Measurements from ENCODE around the gene GPX8.

GPX8 gene

GRCh38 chr5:55172051-55172899, 12.3 kb downstream of the GPX8 start:
- peak; percentile 79 for TF ChIP-seq CTCF (IDR thresholded peaks at IDR 0.05; ENCODE audit: low read depth, low read length)
- DNase-seq (ENCODE audit: low read depth in 2 of 2): peak; percentile 87 to 88
- H3K4me3 ChIP-seq (replicated peaks in 1 of 2; ENCODE audit: low read depth in 2 of 2, low read length in 2 of 2): peak overlapping the region; percentile 52 to 59

- peak within 1 kb of the TSS; percentile 52 to 59 for H3K4me3 ChIP-seq (replicated peaks in 1 of 2; ENCODE audit: low read depth in 2 of 2, low read length in 2 of 2)
- no peak for TF ChIP-seq CTCF (IDR thresholded peaks at IDR 0.05; ENCODE audit: low read depth, low read length)
- peak; percentile 66 to 70 for DNase-seq (ENCODE audit: low read depth in 2 of 2)
Measured at GRCh38 chr5:55172937-55173686, 13.1 kb downstream of the GPX8 start, which contains the start of gene CDC20B. CDC20B (minus strand) TSS chr5:55173177; CDS start chr5:55173000, 177 bp downstream.

GRCh38 chr5:55173687-55174230, 13.8 kb downstream of the GPX8 start:
- no peak for TF ChIP-seq CTCF (IDR thresholded peaks at IDR 0.05; ENCODE audit: low read depth, low read length)
- peak overlapping the region; percentile 37 to 55 for H3K4me3 ChIP-seq (replicated peaks in 1 of 2; ENCODE audit: low read depth in 2 of 2, low read length in 2 of 2)
- DNase-seq (ENCODE audit: low read depth in 2 of 2): no peak

GRCh38 chr5:55175781-55176175, 15.8 kb downstream of the GPX8 start:
- no peak overlapping the region for H3K4me3 ChIP-seq (replicated peaks in 1 of 2; ENCODE audit: low read depth in 2 of 2, low read length in 2 of 2)
- DNase-seq (ENCODE audit: low read depth in 2 of 2): no peak
- no peak for TF ChIP-seq CTCF (IDR thresholded peaks at IDR 0.05; ENCODE audit: low read depth, low read length)

GRCh38 chr5:55176176-55176818, 16.3 kb downstream of the GPX8 start:
- TF ChIP-seq CTCF (IDR thresholded peaks at IDR 0.05; ENCODE audit: low read depth, low read length): peak; percentile 5

GRCh38 chr5:55177078-55177477, 17.1 kb downstream of the GPX8 start:
- no peak for DNase-seq (ENCODE audit: low read depth in 2 of 2)
- H3K4me3 ChIP-seq (replicated peaks in 1 of 2; ENCODE audit: low read depth in 2 of 2, low read length in 2 of 2): no peak overlapping the region
- no peak for TF ChIP-seq CTCF (IDR thresholded peaks at IDR 0.05; ENCODE audit: low read depth, low read length)

More at GRCh38 chr5:55176176-55176818, 16.3 kb downstream of the GPX8 start:
- H3K4me3 ChIP-seq (replicated peaks in 1 of 2; ENCODE audit: low read depth in 2 of 2, low read length in 2 of 2): peak overlapping the region; percentile 21 to 25
- DNase-seq (ENCODE audit: low read depth in 2 of 2): no peak
